ENCODE measurements around the gene ZCCHC10. TPM values are rescaled to one million over a fixed set of nuclear protein-coding genes. Genes with fewer than 3 reads are reported as not detected.

The ZCCHC10 gene
- total and polyA plus RNA-seq, 2 donors from 2014 or later = 19.9 to 32.7 TPM

- no peak for FAIRE-seq
- Histone ChIP-seq H3K9ac (ENCODE audit: low read length in 3 of 3) (no peak overlapping the region), H3K9me3 (ENCODE audit: control insufficient read depth in 2 of 3, insufficient read depth in 1 of 3, low read length in 3 of 3) (no peaks in the 10 kb centered on the region), H3K27ac (ENCODE audit: low read depth in 2 of 2, low read length in 2 of 2) (no peak overlapping the region), H3K4me1 (ENCODE audit: control insufficient read depth in 2 of 3, insufficient read depth in 2 of 3, low read depth in 1 of 3, low read length in 3 of 3) (peaks cover 0 to 5% (median 4%) of the 10 kb centered on the region in 3 donors), H3K4me3 (ENCODE audit: low read length in 3 of 3) (no peak overlapping the region), H3K36me3 (ENCODE audit: control insufficient read depth in 2 of 3, insufficient read depth in 3 of 3, low read length in 3 of 3) (peaks cover 0 to 2% (median 0%) of the 10 kb centered on the region in 3 donors), H3K27me3 (ENCODE audit: control insufficient read depth, insufficient read depth, low read length) (no peaks in the 10 kb centered on the region)
- DNase-seq = no peak
- no peak for TF ChIP-seq CTCF (IDR thresholded peaks at IDR 0.05; ENCODE audit: borderline replicate concordance, extremely low read depth, insufficient read depth)
- intact Hi-C loops (cut with DNase I) = no loop called here
Observed at GRCh38 chr5:132953710-132954109, 72.6 kb downstream of the ZCCHC10 start.

- H3K9ac ChIP-seq (ENCODE audit: low read length in 3 of 3) = no peak overlapping the region
- H3K4me1 ChIP-seq (ENCODE audit: control insufficient read depth in 2 of 3, insufficient read depth in 2 of 3, low read depth in 1 of 3, low read length in 3 of 3) = peaks cover 0 to 5% (median 4%) of the 10 kb centered on the region in 3 donors
- no peaks in the 10 kb centered on the region for H3K27me3 ChIP-seq (ENCODE audit: control insufficient read depth, insufficient read depth, low read length)
- H3K9me3 ChIP-seq (ENCODE audit: control insufficient read depth in 2 of 3, insufficient read depth in 1 of 3, low read length in 3 of 3) = no peaks in the 10 kb centered on the region
- H3K36me3 ChIP-seq (ENCODE audit: control insufficient read depth in 2 of 3, insufficient read depth in 3 of 3, low read length in 3 of 3) = peaks cover 0 to 2% (median 0%) of the 10 kb centered on the region in 3 donors
- no peak for FAIRE-seq
- H3K4me3 ChIP-seq (ENCODE audit: low read length in 3 of 3) = no peak overlapping the region
- no peak for TF ChIP-seq CTCF (IDR thresholded peaks at IDR 0.05; ENCODE audit: borderline replicate concordance, extremely low read depth, insufficient read depth)
- H3K27ac ChIP-seq (ENCODE audit: low read depth in 2 of 2, low read length in 2 of 2) = no peak overlapping the region
- intact Hi-C loops (cut with DNase I) = no loop called here
- DNase-seq = no peak
Observed at GRCh38 chr5:132952829-132953228, 73.5 kb downstream of the ZCCHC10 start.

GRCh38 chr5:132951897-132952296 lies 74.5 kb downstream of the ZCCHC10 start:
- Histone ChIP-seq H3K9ac (ENCODE audit: low read length in 3 of 3) (no peak overlapping the region), H3K27me3 (ENCODE audit: control insufficient read depth, insufficient read depth, low read length) (no peaks in the 10 kb centered on the region), H3K27ac (ENCODE audit: low read depth in 2 of 2, low read length in 2 of 2) (no peak overlapping the region), H3K9me3 (ENCODE audit: control insufficient read depth in 2 of 3, insufficient read depth in 1 of 3, low read length in 3 of 3) (no peaks in the 10 kb centered on the region), H3K4me3 (ENCODE audit: low read length in 3 of 3) (no peak overlapping the region), H3K36me3 (ENCODE audit: control insufficient read depth in 2 of 3, insufficient read depth in 3 of 3, low read length in 3 of 3) (peaks cover 0 to 2% (median 0%) of the 10 kb centered on the region in 3 donors), H3K4me1 (ENCODE audit: control insufficient read depth in 2 of 3, insufficient read depth in 2 of 3, low read depth in 1 of 3, low read length in 3 of 3) (peaks cover 0 to 9% (median 4%) of the 10 kb centered on the region in 3 donors)
- DNase-seq (no peak), FAIRE-seq (no peak)
- intact Hi-C loops (cut with DNase I) = no loop called here
- no peak for TF ChIP-seq CTCF (IDR thresholded peaks at IDR 0.05; ENCODE audit: borderline replicate concordance, extremely low read depth, insufficient read depth)

GRCh38 chr5:132949136-132949535 lies 77.2 kb downstream of the ZCCHC10 start:
- no peaks in the 10 kb centered on the region for H3K9me3 ChIP-seq (ENCODE audit: control insufficient read depth in 2 of 3, insufficient read depth in 1 of 3, low read length in 3 of 3)
- FAIRE-seq (no peak), DNase-seq (peak in 1 of 5 donors; percentile 10)

More at GRCh38 chr5:132949136-132949535, 77.2 kb downstream of the ZCCHC10 start:
- Histone ChIP-seq H3K4me1 (ENCODE audit: control insufficient read depth in 2 of 3, insufficient read depth in 2 of 3, low read depth in 1 of 3, low read length in 3 of 3) (peaks cover 0 to 9% (median 4%) of the 10 kb centered on the region in 3 donors), H3K36me3 (ENCODE audit: control insufficient read depth in 2 of 3, insufficient read depth in 3 of 3, low read length in 3 of 3) (no peaks in the 10 kb centered on the region), H3K4me3 (ENCODE audit: low read length in 3 of 3) (no peak overlapping the region), H3K27me3 (ENCODE audit: control insufficient read depth, insufficient read depth, low read length) (no peaks in the 10 kb centered on the region), H3K9ac (ENCODE audit: low read length in 3 of 3) (no peak overlapping the region), H3K27ac (ENCODE audit: low read depth in 2 of 2, low read length in 2 of 2) (no peak overlapping the region)
- intact Hi-C loops (cut with DNase I) = no loop called here
- TF ChIP-seq CTCF (IDR thresholded peaks at IDR 0.05; ENCODE audit: borderline replicate concordance, extremely low read depth, insufficient read depth) = no peak

Data from kidney (tissue), 14 donors.